Measurements from ENCODE around the gene TET3.
A peak's percentile ranks its signal among the peaks of the same experiment; 100 is the strongest.

TET3 gene

DNA sequence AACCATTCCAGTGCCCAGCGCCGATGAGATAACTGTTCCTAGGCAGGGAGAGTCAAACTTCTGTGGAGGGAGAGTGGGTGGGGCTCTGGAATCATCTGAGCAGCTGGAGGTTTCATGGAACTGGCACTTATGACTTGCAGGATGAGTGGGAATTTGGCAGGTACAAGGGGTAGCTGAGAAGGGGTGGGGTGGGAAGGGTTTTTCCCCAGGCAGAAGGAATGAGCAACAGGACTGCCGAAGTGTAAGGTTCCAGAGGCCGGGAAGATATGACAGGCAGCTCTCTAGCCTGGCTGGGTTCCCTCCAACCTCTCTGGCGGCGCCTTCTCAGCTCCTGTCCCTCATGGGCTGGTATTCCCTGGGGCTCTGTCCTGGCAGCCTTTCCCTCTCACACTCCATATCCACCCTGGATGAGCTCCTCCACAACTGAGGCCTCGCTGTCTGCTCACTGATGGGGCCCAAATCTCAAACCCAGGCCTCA, 2.5 kb upstream of the TET3 start:
- Histone ChIP-seq H3F3A (ENCODE audit: control insufficient read depth, insufficient read depth) (peaks cover 20% of the 10 kb centered on the region), H3K27me3 (ENCODE audit: control insufficient read depth, low read length) (0 out of 2 replicates have a peak, but pooled peaks cover 2% of the 10 kb centered on the region), H3K4me2 (ENCODE audit: low read length) (no peak overlapping the region), H3K9me3 (ENCODE audit: control insufficient read depth, insufficient read depth, low read length) (no peaks in the 10 kb centered on the region), H3K27ac (ENCODE audit: low read depth, low read length) (no peak overlapping the region), H4K20me1 (ENCODE audit: control insufficient read depth, insufficient read depth, low read depth, low read length) (peaks cover 3% of the 10 kb centered on the region; the same call in 1 of the 2 replicates), H3K4me3 (ENCODE audit: low read length) (no peak overlapping the region), H3K4me1 (ENCODE audit: control insufficient read depth, low read length) (peaks cover 66% of the 10 kb centered on the region), H3K79me2 (ENCODE audit: control insufficient read depth, low read length) (peaks cover 30% of the 10 kb centered on the region), H3K9me2 (replicated peaks; ENCODE audit: control insufficient read depth, low read length) (no peaks in the 10 kb centered on the region), H3K36me3 (ENCODE audit: control insufficient read depth, low read length) (peaks cover 17% of the 10 kb centered on the region)
- no peak for TF ChIP-seq EZH2phosphoT487 (IDR thresholded peaks at IDR 0.05; ENCODE audit: borderline replicate concordance, low read length)
- TF ChIP-seq, protein P1, sequence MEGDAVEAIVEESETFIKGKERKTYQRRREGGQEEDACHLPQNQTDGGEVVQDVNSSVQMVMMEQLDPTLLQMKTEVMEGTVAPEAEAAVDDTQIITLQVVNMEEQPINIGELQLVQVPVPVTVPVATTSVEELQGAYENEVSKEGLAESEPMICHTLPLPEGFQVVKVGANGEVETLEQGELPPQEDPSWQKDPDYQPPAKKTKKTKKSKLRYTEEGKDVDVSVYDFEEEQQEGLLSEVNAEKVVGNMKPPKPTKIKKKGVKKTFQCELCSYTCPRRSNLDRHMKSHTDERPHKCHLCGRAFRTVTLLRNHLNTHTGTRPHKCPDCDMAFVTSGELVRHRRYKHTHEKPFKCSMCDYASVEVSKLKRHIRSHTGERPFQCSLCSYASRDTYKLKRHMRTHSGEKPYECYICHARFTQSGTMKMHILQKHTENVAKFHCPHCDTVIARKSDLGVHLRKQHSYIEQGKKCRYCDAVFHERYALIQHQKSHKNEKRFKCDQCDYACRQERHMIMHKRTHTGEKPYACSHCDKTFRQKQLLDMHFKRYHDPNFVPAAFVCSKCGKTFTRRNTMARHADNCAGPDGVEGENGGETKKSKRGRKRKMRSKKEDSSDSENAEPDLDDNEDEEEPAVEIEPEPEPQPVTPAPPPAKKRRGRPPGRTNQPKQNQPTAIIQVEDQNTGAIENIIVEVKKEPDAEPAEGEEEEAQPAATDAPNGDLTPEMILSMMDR (IDR thresholded peaks at IDR 0.05; ENCODE audit: low read depth, low read length, poor library complexity, severe bottlenecking) = no peak

DNA sequence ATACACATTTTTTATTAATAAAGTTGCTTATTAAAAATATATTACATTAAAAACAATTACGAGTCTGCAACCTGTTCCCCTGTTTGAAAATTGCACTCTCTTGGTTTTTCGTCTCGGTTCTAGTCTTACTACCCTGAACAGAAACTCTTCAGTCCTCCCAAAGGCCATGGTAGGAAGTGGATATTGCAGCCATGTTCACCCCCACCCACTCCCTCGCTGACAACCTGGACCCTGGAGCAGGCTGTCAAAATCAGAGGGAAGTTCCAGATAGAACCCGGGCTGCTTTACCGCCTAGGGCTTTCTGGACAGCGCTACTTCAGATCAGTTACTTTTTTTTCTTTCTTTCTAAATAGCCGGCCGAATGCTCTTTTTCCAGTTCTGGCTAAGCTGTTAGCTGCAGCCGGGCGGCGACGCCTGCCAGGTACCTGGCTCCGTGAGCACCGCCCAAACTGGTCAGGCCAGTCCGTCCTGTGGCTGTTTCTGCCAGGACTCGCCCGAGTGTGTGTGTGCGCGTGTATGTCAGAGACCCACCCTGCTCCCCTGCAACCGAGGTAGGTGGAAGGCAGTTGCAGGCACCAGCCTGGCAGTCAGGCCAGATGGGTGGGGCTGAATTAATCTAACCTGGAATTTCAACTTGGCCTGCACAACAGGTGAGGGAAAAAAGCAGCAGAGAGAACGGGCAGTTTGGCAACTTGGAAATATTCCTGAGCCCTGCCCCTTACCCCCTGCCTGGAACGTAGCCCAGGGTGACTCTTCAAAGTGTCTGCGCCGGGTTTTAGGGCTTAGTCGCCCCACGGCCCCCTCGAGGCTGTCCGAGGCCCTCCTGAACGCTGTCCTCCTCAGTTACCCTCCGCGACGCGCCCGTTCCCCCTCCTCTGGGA, 1.1 kb upstream of the TET3 start:
- Histone ChIP-seq H3K4me2 (ENCODE audit: low read length) (peak overlapping the region; percentile 97), H3K9me2 (replicated peaks; ENCODE audit: control insufficient read depth, low read length) (no peaks in the 10 kb centered on the region), H3K4me3 (ENCODE audit: low read length) (peak overlapping the region; percentile 84), H3K79me2 (ENCODE audit: control insufficient read depth, low read length) (peaks cover 44% of the 10 kb centered on the region), H3K27me3 (ENCODE audit: control insufficient read depth, low read length) (0 out of 2 replicates have a peak, but pooled peaks cover 2% of the 10 kb centered on the region), H3K36me3 (ENCODE audit: control insufficient read depth, low read length) (peaks cover 30% of the 10 kb centered on the region), H3K27ac (ENCODE audit: low read depth, low read length) (no peak overlapping the region), H3F3A (ENCODE audit: control insufficient read depth, insufficient read depth) (peaks cover 20% of the 10 kb centered on the region), H3K4me1 (ENCODE audit: control insufficient read depth, low read length) (peaks cover 80% of the 10 kb centered on the region), H4K20me1 (ENCODE audit: control insufficient read depth, insufficient read depth, low read depth, low read length) (peaks cover 13% of the 10 kb centered on the region; the same call in 1 of the 2 replicates), H3K9me3 (ENCODE audit: control insufficient read depth, insufficient read depth, low read length) (no peaks in the 10 kb centered on the region)
- TF ChIP-seq EZH2phosphoT487 (IDR thresholded peaks at IDR 0.05; ENCODE audit: borderline replicate concordance, low read length) = no peak
- TF ChIP-seq, protein P1 (IDR thresholded peaks at IDR 0.05; ENCODE audit: low read depth, low read length, poor library complexity, severe bottlenecking) = no peak

DNA sequence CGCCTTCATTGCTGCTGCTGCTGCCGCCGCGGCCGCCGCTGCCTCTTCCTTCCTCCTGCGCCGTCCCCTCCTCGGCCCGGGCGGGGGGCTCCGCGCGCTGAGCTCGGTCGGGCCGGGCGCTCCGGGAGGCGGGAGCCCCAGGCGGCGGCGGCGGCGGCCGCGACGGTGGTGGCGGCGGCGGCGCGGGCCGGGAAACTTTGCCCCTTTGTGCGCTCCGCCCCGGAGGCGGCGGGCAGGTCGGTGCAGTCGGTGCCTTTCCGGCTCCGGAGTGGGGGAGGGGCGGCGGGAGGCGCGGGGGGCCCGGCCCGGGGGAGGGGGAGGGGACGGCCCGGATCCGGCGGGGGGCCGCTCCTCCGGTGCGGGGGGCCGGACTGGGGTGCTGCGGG, 205 bp downstream of the TET3 start:
- TF ChIP-seq EZH2phosphoT487 (IDR thresholded peaks at IDR 0.05; ENCODE audit: borderline replicate concordance, low read length) = no peak
- TF ChIP-seq, protein P1 (IDR thresholded peaks at IDR 0.05; ENCODE audit: low read depth, low read length, poor library complexity, severe bottlenecking) = no peak
- peaks cover 20% of the 10 kb centered on the region for H3F3A ChIP-seq (ENCODE audit: control insufficient read depth, insufficient read depth)

More for the DNA sequence above, 205 bp downstream of the TET3 start:
- 0 out of 2 replicates have a peak overlapping the region, but pooled peaks have one; percentile 13 for H3K4me3 ChIP-seq (ENCODE audit: low read length)
- H3K27me3 ChIP-seq (ENCODE audit: control insufficient read depth, low read length) = 0 out of 2 replicates have a peak, but pooled peaks cover 2% of the 10 kb centered on the region
- peaks cover 23% of the 10 kb centered on the region for H4K20me1 ChIP-seq (ENCODE audit: control insufficient read depth, insufficient read depth, low read depth, low read length)
- no peaks in the 10 kb centered on the region for H3K9me3 ChIP-seq (ENCODE audit: control insufficient read depth, insufficient read depth, low read length)
- H3K79me2 ChIP-seq (ENCODE audit: control insufficient read depth, low read length) = peaks cover 55% of the 10 kb centered on the region
- peaks cover 43% of the 10 kb centered on the region for H3K36me3 ChIP-seq (ENCODE audit: control insufficient read depth, low read length)
- no peak overlapping the region for H3K27ac ChIP-seq (ENCODE audit: low read depth, low read length)
- peaks cover 81% of the 10 kb centered on the region for H3K4me1 ChIP-seq (ENCODE audit: control insufficient read depth, low read length)
- no peaks in the 10 kb centered on the region for H3K9me2 ChIP-seq (replicated peaks; ENCODE audit: control insufficient read depth, low read length)
- no peak overlapping the region for H3K4me2 ChIP-seq (ENCODE audit: low read length)
